Ascending aorta (tissue), 2 donors: ENCODE data around the gene KCNE4. TPM values are rescaled to one million over a fixed set of nuclear protein-coding genes. Genes with fewer than 3 reads are reported as not detected.
"Not testable (repeated sequence)": the region's sequence is repeated elsewhere in the genome, so short reads cannot be mapped to it uniquely, and the experiment has no call there.

Experiments
- DNase-seq, 2 donors: peaks; one replicate each; pipeline ENCODE4 v3.0.0-alpha.2; 2019; ENCODE audit warnings: low spot score in 2 of 2
- H3K27ac ChIP-seq, 2 donors: fragments of 200-600 bp; sonication (generic); one replicate each; pipeline ENCODE4 v1.5.1; 2016 to 2017; ENCODE audit warnings: mild to moderate bottlenecking in 1 of 2
- H3K27me3 ChIP-seq: fragments of 200-600 bp; sonication (generic); one replicate; pipeline ENCODE4 v1.5.1; 2017
- H3K36me3 ChIP-seq, 2 donors: fragments of 200-600 bp; sonication (generic); one replicate each; pipeline ENCODE4 v1.5.1; 2016
- H3K4me1 ChIP-seq, 2 donors: fragments of 200-600 bp; sonication (generic); one replicate each; pipeline ENCODE4 v1.5.1; 2016 to 2017; ENCODE audit warnings: mild to moderate bottlenecking in 1 of 2
- H3K4me3 ChIP-seq, 2 donors: fragments of 200-600 bp; sonication (generic); one replicate each; pipeline ENCODE4 v1.5.1; 2016 to 2017; ENCODE audit warnings: mild to moderate bottlenecking in 1 of 2
- H3K9me3 ChIP-seq, 2 donors: fragments of 200-600 bp; sonication (generic); one replicate each; pipeline ENCODE4 v1.5.1; 2016
- intact Hi-C: fragments of 100-400 bp; cut with DNase I; formaldehyde crosslinking; loops from one replicate; pipeline ENCODE4 v1.15.1; 2023
- total RNA-seq: library from RNA; depleted of rRNA; stranded (reverse); fragments of >200 nt; gene quantifications from one replicate; pipeline ENCODE4 v1.1.0, GENCODE V29; 2016
- TF ChIP-seq, protein P1 (sequence below), 3 experiments: fragments of 200-600 bp in 2 of 3; fragments of 450-650 bp in 1 of 3; sonication (generic) in 2 of 3; IDR thresholded peaks; one replicate each; pipeline ENCODE4 v1.5.1; 2016 to 2019; ENCODE audit warnings: antibody characterized with exemption in 3 of 3, mild to moderate bottlenecking in 1 of 3, moderate library complexity in 1 of 3

Gene KCNE4
- total RNA-seq, 1 donor from 2014 or later: 18.3 TPM

DNA sequence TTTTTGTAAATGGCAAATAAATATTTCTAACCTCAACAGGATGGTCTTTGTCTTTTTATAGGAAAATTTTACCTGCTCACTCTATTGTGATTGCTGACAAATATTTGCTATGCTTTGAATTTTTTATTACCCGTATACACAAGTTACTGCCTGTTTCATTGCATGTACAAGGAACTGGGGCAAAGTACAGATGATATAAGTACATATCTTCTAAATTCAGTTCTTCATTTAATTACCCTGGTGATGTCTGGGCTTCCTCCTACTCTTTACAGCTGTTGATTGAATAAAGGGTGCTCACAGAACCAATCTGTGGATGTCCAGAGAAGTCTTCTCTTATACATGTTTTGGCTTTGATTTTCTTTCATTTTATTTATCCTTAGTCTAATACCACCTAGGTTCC lies 26.5 kb downstream of the KCNE4 start:
- no peaks in the 10 kb centered on the region for H3K36me3 ChIP-seq
- no peaks in the 10 kb centered on the region for H3K9me3 ChIP-seq
- no peak overlapping the region for H3K4me3 ChIP-seq
- TF ChIP-seq, protein P1, sequence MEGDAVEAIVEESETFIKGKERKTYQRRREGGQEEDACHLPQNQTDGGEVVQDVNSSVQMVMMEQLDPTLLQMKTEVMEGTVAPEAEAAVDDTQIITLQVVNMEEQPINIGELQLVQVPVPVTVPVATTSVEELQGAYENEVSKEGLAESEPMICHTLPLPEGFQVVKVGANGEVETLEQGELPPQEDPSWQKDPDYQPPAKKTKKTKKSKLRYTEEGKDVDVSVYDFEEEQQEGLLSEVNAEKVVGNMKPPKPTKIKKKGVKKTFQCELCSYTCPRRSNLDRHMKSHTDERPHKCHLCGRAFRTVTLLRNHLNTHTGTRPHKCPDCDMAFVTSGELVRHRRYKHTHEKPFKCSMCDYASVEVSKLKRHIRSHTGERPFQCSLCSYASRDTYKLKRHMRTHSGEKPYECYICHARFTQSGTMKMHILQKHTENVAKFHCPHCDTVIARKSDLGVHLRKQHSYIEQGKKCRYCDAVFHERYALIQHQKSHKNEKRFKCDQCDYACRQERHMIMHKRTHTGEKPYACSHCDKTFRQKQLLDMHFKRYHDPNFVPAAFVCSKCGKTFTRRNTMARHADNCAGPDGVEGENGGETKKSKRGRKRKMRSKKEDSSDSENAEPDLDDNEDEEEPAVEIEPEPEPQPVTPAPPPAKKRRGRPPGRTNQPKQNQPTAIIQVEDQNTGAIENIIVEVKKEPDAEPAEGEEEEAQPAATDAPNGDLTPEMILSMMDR (IDR thresholded peaks at IDR 0.05): no peak
- no peaks in the 10 kb centered on the region for H3K4me1 ChIP-seq
- H3K27me3 ChIP-seq: no peaks in the 10 kb centered on the region
- intact Hi-C loops: no loop called here
- DNase-seq: no peak
- H3K27ac ChIP-seq: no peak overlapping the region

DNA sequence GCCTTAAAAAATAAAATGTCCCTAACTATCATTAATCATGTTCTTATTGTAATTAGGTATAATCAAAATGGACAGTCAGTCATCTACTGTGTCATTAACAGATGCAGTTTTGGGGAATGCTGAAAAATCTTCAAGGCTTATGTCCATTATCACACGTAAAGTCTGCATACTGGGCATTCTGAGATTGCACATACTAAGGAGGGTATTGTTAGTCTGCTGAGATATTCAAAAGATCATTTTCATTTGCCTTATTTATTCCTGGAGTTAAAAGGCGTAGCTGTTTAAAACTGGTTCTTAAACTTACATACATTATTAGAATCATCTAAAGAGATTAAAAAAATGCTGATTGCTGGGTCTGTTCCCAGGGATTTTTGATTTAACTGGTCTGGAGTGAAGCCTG lies 27.4 kb downstream of the KCNE4 start:
- TF ChIP-seq, protein P1 (IDR thresholded peaks at IDR 0.05): no peak
- no peaks in the 10 kb centered on the region for H3K36me3 ChIP-seq
- H3K4me1 ChIP-seq: no peaks in the 10 kb centered on the region
- H3K27ac ChIP-seq: no peak overlapping the region
- H3K27me3 ChIP-seq: no peaks in the 10 kb centered on the region
- DNase-seq: no peak
- no peak overlapping the region for H3K4me3 ChIP-seq
- intact Hi-C loops: no loop called here
- no peaks in the 10 kb centered on the region for H3K9me3 ChIP-seq

DNA sequence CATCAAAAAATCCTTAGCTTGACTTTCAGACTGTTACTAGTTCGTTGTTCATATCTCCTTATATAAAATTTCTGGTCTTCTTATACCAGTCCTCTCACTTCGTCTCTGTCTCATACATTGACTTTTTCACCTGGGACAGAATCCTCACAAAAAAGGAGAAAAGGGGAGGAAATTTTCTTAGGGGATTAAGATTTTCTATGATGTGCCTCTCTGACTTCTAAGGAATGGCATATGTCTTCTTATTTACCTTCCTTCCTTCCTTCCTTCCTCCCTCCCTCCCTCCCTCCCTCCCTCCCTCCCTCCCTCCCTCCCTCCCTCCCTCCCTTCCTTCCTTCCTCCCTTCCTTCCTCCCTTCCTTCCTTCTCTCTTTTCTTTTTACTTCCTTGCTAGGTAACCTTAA lies 27.9 kb downstream of the KCNE4 start:
- no peaks in the 10 kb centered on the region for H3K4me1 ChIP-seq
- intact Hi-C loops: no loop called here
- TF ChIP-seq, protein P1 (IDR thresholded peaks at IDR 0.05): no peak
- no peak overlapping the region for H3K27ac ChIP-seq
- no peaks in the 10 kb centered on the region for H3K27me3 ChIP-seq
- no peaks in the 10 kb centered on the region for H3K36me3 ChIP-seq
- no peaks in the 10 kb centered on the region for H3K9me3 ChIP-seq
- no peak overlapping the region for H3K4me3 ChIP-seq
- no peak for DNase-seq

DNA sequence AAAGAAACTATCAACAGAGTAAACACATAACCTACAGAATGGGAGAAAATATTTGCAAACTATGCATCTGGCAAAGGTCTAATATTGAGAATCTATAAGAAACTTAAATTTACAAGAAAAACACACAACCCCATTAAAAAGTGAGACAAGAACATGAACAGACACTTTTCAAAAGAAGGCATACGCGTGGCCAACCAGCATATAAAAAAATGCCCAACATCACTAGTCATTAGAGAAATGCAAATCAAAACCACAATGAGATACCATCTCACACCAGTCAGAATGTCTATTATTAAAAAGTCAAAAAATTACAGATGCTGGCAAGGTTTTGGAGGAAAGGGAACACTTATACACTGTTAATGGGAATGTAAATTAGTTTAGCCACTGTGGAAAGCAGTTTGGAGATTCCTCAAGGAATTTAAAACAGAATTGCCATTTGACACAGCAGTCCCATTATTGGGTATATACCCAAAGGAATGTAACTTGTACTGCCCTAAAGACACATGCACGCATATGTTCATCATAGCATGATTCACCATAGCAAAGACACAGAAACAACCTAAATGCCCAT lies 28.9 kb downstream of the KCNE4 start:
- DNase-seq, H3K36me3 ChIP-seq, H3K27ac ChIP-seq, H3K27me3 ChIP-seq, H3K4me1 ChIP-seq, intact Hi-C loops, H3K9me3 ChIP-seq, H3K4me3 ChIP-seq: not testable (repeated sequence)

DNA sequence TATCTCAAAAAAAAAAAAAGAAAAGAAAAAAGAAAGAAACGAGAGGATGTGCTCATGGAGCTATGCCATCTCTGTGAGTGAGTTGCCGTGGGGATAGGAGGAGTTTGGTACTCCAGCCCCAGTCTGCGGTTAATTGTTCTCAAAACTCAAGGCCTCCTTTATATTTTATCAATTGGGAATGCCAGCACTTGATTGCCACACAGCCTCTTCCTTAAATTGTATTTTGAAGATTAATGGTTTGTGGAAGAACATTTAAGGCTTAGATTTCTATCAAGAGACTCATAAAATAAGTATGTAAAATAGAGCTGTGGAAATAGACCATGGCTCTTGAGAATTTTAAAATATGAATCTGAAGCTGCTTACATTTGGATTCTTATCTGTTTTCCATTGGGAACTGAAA lies 29.8 kb downstream of the KCNE4 start:
- no peak overlapping the region for H3K4me3 ChIP-seq
- TF ChIP-seq, protein P1 (IDR thresholded peaks at IDR 0.05): no peak
- DNase-seq: no peak
- H3K36me3 ChIP-seq: no peaks in the 10 kb centered on the region
- no peaks in the 10 kb centered on the region for H3K4me1 ChIP-seq
- no peak overlapping the region for H3K27ac ChIP-seq
- intact Hi-C loops: no loop called here
- H3K9me3 ChIP-seq: no peaks in the 10 kb centered on the region
- no peaks in the 10 kb centered on the region for H3K27me3 ChIP-seq

DNA sequence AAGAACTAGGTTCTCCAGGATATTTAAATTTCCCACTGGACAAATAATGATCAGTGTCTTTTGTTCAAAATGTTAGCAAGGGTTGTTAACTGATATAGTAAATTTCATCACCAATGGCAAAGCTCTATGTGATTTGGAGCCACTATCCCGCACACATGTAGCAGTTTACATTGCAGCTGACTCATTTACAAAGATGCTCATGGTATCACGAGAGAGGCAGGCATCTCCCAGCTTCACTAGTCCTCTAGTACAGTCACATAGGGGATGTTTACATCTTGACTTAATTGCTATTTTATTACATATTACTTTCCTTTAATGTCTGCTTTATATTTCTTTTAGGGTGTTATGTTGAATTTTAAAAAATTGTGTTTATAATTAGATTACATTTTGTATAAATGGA lies 30.7 kb downstream of the KCNE4 start:
- intact Hi-C loops: no loop called here
- Histone ChIP-seq H3K27ac (no peak overlapping the region), H3K4me3 (no peak overlapping the region), H3K9me3 (no peaks in the 10 kb centered on the region), H3K36me3 (no peaks in the 10 kb centered on the region), H3K4me1 (no peaks in the 10 kb centered on the region), H3K27me3 (no peaks in the 10 kb centered on the region)
- DNase-seq: no peak
- TF ChIP-seq, protein P1 (IDR thresholded peaks at IDR 0.05): no peak
